ENCODE data around the gene NAA35.

The NAA35 gene

GRCh38 chr9:85940832-85941621 is at the start of gene NAA35:
NAA35 (plus strand) TSS chr9:85941146; CDS start chr9:85942160, 1,014 bp downstream.
- DNase-seq (ENCODE audit: low spot score), result peak; percentile 98
- no peak for TF ChIP-seq CTCF (IDR thresholded peaks at IDR 0.05; ENCODE audit: extremely low read depth, insufficient read depth, missing control alignments)
- in situ Hi-C loops (cut with MboI; ENCODE audit: low pct_unique_long_range_greater_than_20kb, low sequenced_read_pairs, unreplicated experiment), result loop anchor here (25.0 kb wide), 1 partner anchor 254 kb away; no protein-coding TSS in a partner anchor

DNA sequence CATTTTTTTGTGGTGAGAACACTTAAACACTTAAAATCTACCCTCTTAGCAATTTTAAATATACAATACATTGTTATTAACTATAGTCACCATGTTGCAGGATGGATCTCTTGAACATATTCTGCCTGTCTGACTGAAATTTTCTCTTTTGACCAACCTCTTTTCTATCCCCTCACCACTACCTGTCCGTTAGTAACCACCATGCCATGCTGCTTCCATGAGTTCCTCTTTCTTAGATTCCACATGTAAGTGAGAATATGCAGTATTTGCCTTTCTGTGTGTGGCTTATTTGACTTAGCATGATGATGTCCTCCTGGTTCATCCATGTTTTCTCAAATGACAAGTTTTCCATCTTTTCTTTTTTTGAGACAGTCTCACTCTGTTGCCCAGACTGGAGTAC is 48.5 kb upstream of the NAA35 start:
- in situ Hi-C loops (cut with MboI; ENCODE audit: low pct_unique_long_range_greater_than_20kb, low sequenced_read_pairs, unreplicated experiment), result no loop called here
- no peak for TF ChIP-seq CTCF (IDR thresholded peaks at IDR 0.05; ENCODE audit: extremely low read depth, insufficient read depth, missing control alignments)
- DNase-seq (ENCODE audit: low spot score), result no peak

GRCh38 chr9:85895685-85896084 is 45.3 kb upstream of the NAA35 start:
- no peak for TF ChIP-seq CTCF (IDR thresholded peaks at IDR 0.05; ENCODE audit: extremely low read depth, insufficient read depth, missing control alignments)
- no peak for DNase-seq (ENCODE audit: low spot score)
- in situ Hi-C loops (cut with MboI; ENCODE audit: low pct_unique_long_range_greater_than_20kb, low sequenced_read_pairs, unreplicated experiment), result no loop called here

DNA sequence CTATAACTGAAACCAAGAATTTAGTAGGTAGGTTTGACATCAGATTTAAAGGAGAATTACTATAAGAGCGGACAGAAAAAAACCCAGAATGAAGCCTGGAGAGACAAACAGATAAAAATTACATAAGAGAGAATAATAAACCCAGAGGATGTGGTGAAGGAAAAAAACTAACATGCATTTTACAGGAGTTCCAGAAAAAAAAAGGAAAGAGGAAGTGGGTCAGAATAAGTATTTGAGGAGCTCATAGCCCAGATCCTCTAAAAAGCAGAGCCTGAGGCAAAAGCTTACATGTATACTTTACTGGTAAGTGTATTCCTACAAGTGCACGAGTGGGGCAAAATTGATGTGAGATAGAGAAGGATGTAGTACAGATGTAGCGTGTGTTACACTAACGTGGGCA is 43.1 kb upstream of the NAA35 start:
- no peak for DNase-seq (ENCODE audit: low spot score)
- in situ Hi-C loops (cut with MboI; ENCODE audit: low pct_unique_long_range_greater_than_20kb, low sequenced_read_pairs, unreplicated experiment), result no loop called here
- TF ChIP-seq CTCF (IDR thresholded peaks at IDR 0.05; ENCODE audit: extremely low read depth, insufficient read depth, missing control alignments), result no peak

- TF ChIP-seq CTCF (IDR thresholded peaks at IDR 0.05; ENCODE audit: extremely low read depth, insufficient read depth, missing control alignments), result no peak
- no peak for DNase-seq (ENCODE audit: low spot score)
- in situ Hi-C loops (cut with MboI; ENCODE audit: low pct_unique_long_range_greater_than_20kb, low sequenced_read_pairs, unreplicated experiment), result no loop called here
Observed at GRCh38 chr9:85898332-85898731, 42.6 kb upstream of the NAA35 start.

GRCh38 chr9:85899388-85899787 is 41.6 kb upstream of the NAA35 start:
- in situ Hi-C loops (cut with MboI; ENCODE audit: low pct_unique_long_range_greater_than_20kb, low sequenced_read_pairs, unreplicated experiment), result no loop called here
- TF ChIP-seq CTCF (IDR thresholded peaks at IDR 0.05; ENCODE audit: extremely low read depth, insufficient read depth, missing control alignments), result no peak
- no peak for DNase-seq (ENCODE audit: low spot score)

All from GM13977 (cell line).